ENCODE results near the gene TFPI. TPM values are rescaled to one million over a fixed set of nuclear protein-coding genes. Genes with fewer than 3 reads are reported as not detected.

Gene TFPI
- total RNA-seq, 1 experiment from 2014 or later: 129 TPM

- no TSS peak for BruUV-seq (replicated peaks)
- in situ Hi-C loops (cut with HindIII; ENCODE audit: low pct_unique_long_range_greater_than_20kb, low sequenced_read_pairs): no loop called here
- ChIA-PET POLR2A (no interaction called here), CTCF (no interaction called here)
- intact Hi-C loops (cut with micrococcal nuclease; ENCODE audit: unreplicated experiment): no loop called here
- Histone ChIP-seq H3K4me1 (ENCODE audit: control insufficient read depth, insufficient read depth, low read length) (peaks cover 56% of the 10 kb centered on the region), H3K9me3 (ENCODE audit: control insufficient read depth, insufficient read depth, low read depth, low read length) (no peaks in the 10 kb centered on the region), H3K36me3 (ENCODE audit: control insufficient read depth, insufficient read depth, low read length) (peaks cover 15% of the 10 kb centered on the region), H3K4me3 (ENCODE audit: low read depth in 2 of 2, low read length in 2 of 2) (peak overlapping the region; percentile 78 to 83; a peak in 3 of 4 replicates), H3K27me3 (ENCODE audit: control insufficient read depth, insufficient read depth, low read length) (no peaks in the 10 kb centered on the region), H3K27ac (ENCODE audit: low read length) (peak overlapping the region; percentile 98)
- TF ChIP-seq, protein P1, sequence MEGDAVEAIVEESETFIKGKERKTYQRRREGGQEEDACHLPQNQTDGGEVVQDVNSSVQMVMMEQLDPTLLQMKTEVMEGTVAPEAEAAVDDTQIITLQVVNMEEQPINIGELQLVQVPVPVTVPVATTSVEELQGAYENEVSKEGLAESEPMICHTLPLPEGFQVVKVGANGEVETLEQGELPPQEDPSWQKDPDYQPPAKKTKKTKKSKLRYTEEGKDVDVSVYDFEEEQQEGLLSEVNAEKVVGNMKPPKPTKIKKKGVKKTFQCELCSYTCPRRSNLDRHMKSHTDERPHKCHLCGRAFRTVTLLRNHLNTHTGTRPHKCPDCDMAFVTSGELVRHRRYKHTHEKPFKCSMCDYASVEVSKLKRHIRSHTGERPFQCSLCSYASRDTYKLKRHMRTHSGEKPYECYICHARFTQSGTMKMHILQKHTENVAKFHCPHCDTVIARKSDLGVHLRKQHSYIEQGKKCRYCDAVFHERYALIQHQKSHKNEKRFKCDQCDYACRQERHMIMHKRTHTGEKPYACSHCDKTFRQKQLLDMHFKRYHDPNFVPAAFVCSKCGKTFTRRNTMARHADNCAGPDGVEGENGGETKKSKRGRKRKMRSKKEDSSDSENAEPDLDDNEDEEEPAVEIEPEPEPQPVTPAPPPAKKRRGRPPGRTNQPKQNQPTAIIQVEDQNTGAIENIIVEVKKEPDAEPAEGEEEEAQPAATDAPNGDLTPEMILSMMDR (IDR thresholded peaks at IDR 0.05): no peak
- TF ChIP-seq REST (IDR thresholded peaks at IDR 0.05; ENCODE audit: insufficient read depth in 1 of 2, low read depth in 2 of 2, low read length in 1 of 2) (no peak), TCF7L2 (IDR thresholded peaks at IDR 0.05; ENCODE audit: low read depth, low read length) (no peak), POLR2AphosphoS5 (IDR thresholded peaks at IDR 0.05; ENCODE audit: low read depth, low read length) (no peak), SIN3A (IDR thresholded peaks at IDR 0.05; ENCODE audit: borderline replicate concordance, insufficient read depth, low read depth, low read length) (no peak)
- DNase-seq (ENCODE audit: low read depth, low spot score) (no peak), ATAC-seq (no peak)
These were observed 1.9 kb downstream of the TFPI start for GRCh38 chr2:187552381-187552780.

DNA sequence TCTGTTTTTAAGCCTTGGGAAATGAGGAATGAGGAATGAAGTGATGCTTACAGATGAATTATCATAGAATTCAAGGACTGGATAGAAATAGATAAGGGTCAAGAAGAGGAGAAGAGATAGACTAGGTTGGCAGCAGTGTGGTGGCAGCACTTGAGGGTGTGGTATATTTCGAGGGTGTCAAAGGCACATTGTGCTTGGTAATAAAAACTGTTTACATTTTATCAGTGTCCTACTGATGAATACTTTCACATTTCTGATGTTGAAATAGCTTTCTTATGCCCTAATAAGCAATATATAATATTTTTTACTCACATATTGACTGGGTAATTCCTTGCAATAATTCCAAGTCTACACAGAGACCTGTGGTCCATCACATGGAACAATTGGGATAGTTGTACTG lies 3.4 kb downstream of the TFPI start:
- H3K4me3 ChIP-seq (ENCODE audit: low read depth in 2 of 2, low read length in 2 of 2): peak overlapping the region; percentile 54 to 78
- ChIA-PET POLR2A (no interaction called here), CTCF (no interaction called here)
- intact Hi-C loops (cut with micrococcal nuclease; ENCODE audit: unreplicated experiment) (no loop called here), in situ Hi-C loops (cut with HindIII; ENCODE audit: low pct_unique_long_range_greater_than_20kb, low sequenced_read_pairs) (no loop called here)
- BruUV-seq (replicated peaks): no TSS peak
- no peaks in the 10 kb centered on the region for H3K27me3 ChIP-seq (ENCODE audit: control insufficient read depth, insufficient read depth, low read length)
- peaks cover 19% of the 10 kb centered on the region for H3K36me3 ChIP-seq (ENCODE audit: control insufficient read depth, insufficient read depth, low read length)
- DNase-seq (ENCODE audit: low read depth, low spot score): no peak
- no peak for ATAC-seq
- H3K27ac ChIP-seq (ENCODE audit: low read length): peak overlapping the region; percentile 98
- peaks cover 72% of the 10 kb centered on the region for H3K4me1 ChIP-seq (ENCODE audit: control insufficient read depth, insufficient read depth, low read length)
- no peaks in the 10 kb centered on the region for H3K9me3 ChIP-seq (ENCODE audit: control insufficient read depth, insufficient read depth, low read depth, low read length)
- TF ChIP-seq, protein P1 (IDR thresholded peaks at IDR 0.05): no peak
- TF ChIP-seq SIN3A (IDR thresholded peaks at IDR 0.05; ENCODE audit: borderline replicate concordance, insufficient read depth, low read depth, low read length) (no peak), POLR2AphosphoS5 (IDR thresholded peaks at IDR 0.05; ENCODE audit: low read depth, low read length) (0 out of 2 replicates have a peak, but pooled peaks have one; percentile 0), REST (IDR thresholded peaks at IDR 0.05; ENCODE audit: insufficient read depth in 1 of 2, low read depth in 2 of 2, low read length in 1 of 2) (no peak), TCF7L2 (IDR thresholded peaks at IDR 0.05; ENCODE audit: low read depth, low read length) (no peak)

All from Panc1 (cell line).